ENCODE results near the gene FOLR1. TPM values are rescaled to one million over a fixed set of nuclear protein-coding genes. Genes with fewer than 3 reads are reported as not detected.

The FOLR1 gene
- total RNA-seq, 4 donors from 2014 or later: 0.46 to 7.0 (median 4.0) TPM

- peak in 1 of 2 donors; percentile 84 for DNase-seq (ENCODE audit: low spot score in 2 of 2)
- WGBS, 2 donors: 32 to 39% methylated on average over 44 of the region's 44 CpGs
- TF ChIP-seq CTCF (IDR thresholded peaks at IDR 0.05): no peak
- intact Hi-C loops (cut with DNase I; ENCODE audit: low total_unique reads): no loop called here
- H3K4me3 ChIP-seq (ENCODE audit: low read depth, poor library complexity, severe bottlenecking): no peak overlapping the region
Observed at GRCh38 chr11:72240461-72241290, 48.7 kb downstream of the FOLR1 start.

GRCh38 chr11:72241291-72241781, 49.4 kb downstream of the FOLR1 start:
- TF ChIP-seq CTCF (IDR thresholded peaks at IDR 0.05): no peak
- no peak for TF ChIP-seq POLR2A (IDR thresholded peaks at IDR 0.05)
- no peak overlapping the region for H3K4me3 ChIP-seq (ENCODE audit: low read depth, poor library complexity, severe bottlenecking)
- no peak for DNase-seq (ENCODE audit: low spot score in 2 of 2)
- intact Hi-C loops (cut with DNase I; ENCODE audit: low total_unique reads): no loop called here
- WGBS, 2 donors: 52 to 66% methylated on average over 20 of the region's 20 CpGs

- TF ChIP-seq CTCF (IDR thresholded peaks at IDR 0.05): no peak
- no peak for TF ChIP-seq POLR2A (IDR thresholded peaks at IDR 0.05)
- H3K4me3 ChIP-seq (ENCODE audit: low read depth, poor library complexity, severe bottlenecking): no peak overlapping the region
- 92 to 97% methylated on average over 2 of the region's 2 CpGs for WGBS, 2 donors
- intact Hi-C loops (cut with DNase I; ENCODE audit: low total_unique reads): no loop called here
- DNase-seq (ENCODE audit: low spot score in 2 of 2): no peak
Observed at GRCh38 chr11:72242141-72242540, 50.2 kb downstream of the FOLR1 start.

- no peak overlapping the region for H3K4me3 ChIP-seq (ENCODE audit: low read depth, poor library complexity, severe bottlenecking)
- TF ChIP-seq CTCF (IDR thresholded peaks at IDR 0.05): no peak
- no peak for TF ChIP-seq POLR2A (IDR thresholded peaks at IDR 0.05)
- peak in 1 of 2 donors; percentile 82 for DNase-seq (ENCODE audit: low spot score in 2 of 2)
- intact Hi-C loops (cut with DNase I; ENCODE audit: low total_unique reads): no loop called here
- WGBS, 2 donors: 41 to 50% methylated on average over 37 to 51 of the region's 58 CpGs
Observed at GRCh38 chr11:72243173-72244059, 51.5 kb downstream of the FOLR1 start.

- WGBS, 2 donors: 0 to 5% methylated on average over 5 to 34 of the region's 37 CpGs
- DNase-seq (ENCODE audit: low spot score in 2 of 2): no peak
- intact Hi-C loops (cut with DNase I; ENCODE audit: low total_unique reads): no loop called here
- no peak for TF ChIP-seq POLR2A (IDR thresholded peaks at IDR 0.05)
- TF ChIP-seq CTCF (IDR thresholded peaks at IDR 0.05): no peak
- no peak within 1 kb of the TSS for H3K4me3 ChIP-seq (ENCODE audit: low read depth, poor library complexity, severe bottlenecking)
Observed at GRCh38 chr11:72244060-72244360, 52.1 kb downstream of the FOLR1 start, which contains the start of gene PHOX2A. TSS of gene PHOX2A (minus strand) at chr11:72244176. CDS start at chr11:72244004, 172 bp downstream.

All from lower leg skin (tissue), 4 donors.